ENCODE results near the gene ADCY10.

GRCh38 chr1:167791281-167792187 lies 122.4 kb downstream of the ADCY10 start:
- TF ChIP-seq POLR2AphosphoS5 (IDR thresholded peaks at IDR 0.05; ENCODE audit: borderline replicate concordance, low read depth, low read length): peak; percentile 40; the same call in 1 of the 2 replicates
- TF ChIP-seq EZH2 (IDR thresholded peaks at IDR 0.05): no peak
